VCaP (cell line): ENCODE measurements around the gene BRD4.

Experiments
- H3K27ac ChIP-seq: fragments of 450-650 bp; 2 replicates; pipeline ENCODE4 v1.5.1; 2017
- CTCF ChIP-seq: fragments of 450-650 bp; conservative IDR thresholded peaks from 2 replicates; pipeline ENCODE4 v1.5.1; 2017; ENCODE audit warnings: mild to moderate bottlenecking, moderate library complexity

Gene BRD4

GRCh38 chr19:15276620-15277215, 55.6 kb downstream of the BRD4 start:
- TF ChIP-seq CTCF = no peak
- H3K27ac ChIP-seq = no peak overlapping the region

- no peak for TF ChIP-seq CTCF
- no peak overlapping the region for H3K27ac ChIP-seq
These were observed 57.9 kb downstream of the BRD4 start for GRCh38 chr19:15274477-15274876.

GRCh38 chr19:15269806-15270205, 62.5 kb downstream of the BRD4 start:
- H3K27ac ChIP-seq = no peak overlapping the region
- no peak for TF ChIP-seq CTCF

GRCh38 chr19:15268928-15269253, 63.4 kb downstream of the BRD4 start:
- no peak for TF ChIP-seq CTCF
- H3K27ac ChIP-seq = no peak overlapping the region

GRCh38 chr19:15268192-15268927, 64.0 kb downstream of the BRD4 start:
- no peak overlapping the region for H3K27ac ChIP-seq
- TF ChIP-seq CTCF = no peak

- H3K27ac ChIP-seq = peak overlapping the region; percentile 18
- TF ChIP-seq CTCF = no peak
These were observed 65.7 kb downstream of the BRD4 start for GRCh38 chr19:15266683-15267082.

GRCh38 chr19:15265850-15266248, 66.5 kb downstream of the BRD4 start:
- peak overlapping the region; percentile 18 for H3K27ac ChIP-seq
- no peak for TF ChIP-seq CTCF
